Neural cell (in vitro differentiated cells): ENCODE data around the gene UNC93B1. TPM values are rescaled to one million over a fixed set of nuclear protein-coding genes. Genes with fewer than 3 reads are reported as not detected.

Source experiments
- H2AFZ ChIP-seq: fragments of 200-600, 300-800 bp; sonication (generic), shearing (Covaris generic); 2 replicates; pipeline ENCODE4 v1.6.0; 2014; ENCODE audit warnings: low read depth, mild to moderate bottlenecking, antibody characterized with exemption, low read length, moderate library complexity
- H3F3A ChIP-seq: fragments of 200-600 bp; shearing (Covaris generic); 2 replicates; pipeline ENCODE4 v1.6.1; 2016; ENCODE audit warnings: mild to moderate bottlenecking, moderate library complexity, mixed read lengths, antibody characterized with exemption, low read length; ENCODE audit not compliant: insufficient read depth, poor library complexity, severe bottlenecking
- H3K27ac ChIP-seq: fragments of 200-600, 300-800 bp; sonication (generic), shearing (Covaris generic); 2 replicates; pipeline ENCODE4 v1.5.1; 2014; ENCODE audit warnings: mild to moderate bottlenecking, low read length, moderate library complexity
- H3K27me3 ChIP-seq: fragments of 300-800, 200-600 bp; sonication (generic), shearing (Covaris generic); 2 replicates; pipeline ENCODE4 v1.6.0; 2014; ENCODE audit warnings: mild to moderate bottlenecking, low read depth, low read length, moderate library complexity; ENCODE audit not compliant: insufficient read depth
- H3K36me3 ChIP-seq: fragments of 300-800, 200-600 bp; sonication (generic), shearing (Covaris generic); 2 replicates; pipeline ENCODE4 v1.5.1; 2014; ENCODE audit warnings: mild to moderate bottlenecking, antibody characterized with exemption, low read length, moderate library complexity; ENCODE audit not compliant: insufficient read depth
- H3K4me2 ChIP-seq: fragments of 300-800, 200-600 bp; sonication (generic), shearing (Covaris generic); 2 replicates; pipeline ENCODE4 v1.6.0; 2014; ENCODE audit warnings: mild to moderate bottlenecking, low read length
- H3K4me3 ChIP-seq: fragments of 300-800, 200-600 bp; sonication (generic), shearing (Covaris generic); 2 replicates; pipeline ENCODE4 v1.5.1; 2014; ENCODE audit warnings: mild to moderate bottlenecking, low read length, moderate library complexity
- H3K79me2 ChIP-seq: fragments of 200-600 bp; shearing (Covaris generic); replicated peaks from 2 replicates; pipeline ENCODE4 v1.6.0; 2014; ENCODE audit warnings: mild to moderate bottlenecking, low read length, moderate library complexity; ENCODE audit not compliant: insufficient read depth
- H3K9ac ChIP-seq: fragments of 300-800, 200-600 bp; sonication (generic), shearing (Covaris generic); 2 replicates; pipeline ENCODE4 v1.6.1; 2016; ENCODE audit warnings: mild to moderate bottlenecking, low read length, mixed read lengths
- H3K9me2 ChIP-seq: fragments of 200-600 bp; shearing (Covaris generic); 2 replicates; pipeline ENCODE4 v1.6.1; 2016; ENCODE audit warnings: mild to moderate bottlenecking, low read length, mixed read lengths; ENCODE audit not compliant: insufficient read depth
- H3K9me3 ChIP-seq: fragments of 200-600, 300-800 bp; sonication (generic), shearing (Covaris generic); 2 replicates; pipeline ENCODE4 v1.6.1; 2016; ENCODE audit warnings: mild to moderate bottlenecking, mixed run types, low read length, moderate library complexity, mixed read lengths
- H4K20me1 ChIP-seq: fragments of 200-600 bp; shearing (Covaris generic); 2 replicates; pipeline ENCODE4 v1.6.1; 2016; ENCODE audit warnings: mild to moderate bottlenecking, mixed run types; ENCODE audit not compliant: insufficient read depth
- EP300 ChIP-seq: fragments of 450-650 bp; conservative IDR thresholded peaks from 2 replicates; pipeline ENCODE4 v1.6.1; 2014; ENCODE audit warnings: antibody characterized with exemption, mild to moderate bottlenecking, moderate library complexity; ENCODE audit not compliant: poor library complexity, severe bottlenecking
- EZH2 ChIP-seq: fragments of 200-600, 300-800 bp; shearing (Covaris generic), sonication (generic); IDR thresholded peaks from 2 replicates; pipeline ENCODE4 v1.6.1; 2014; ENCODE audit warnings: antibody characterized with exemption, low read length, borderline replicate concordance, mild to moderate bottlenecking; ENCODE audit not compliant: insufficient read depth, poor library complexity, severe bottlenecking
- MXI1 ChIP-seq: fragments of 450-650 bp; conservative IDR thresholded peaks from 2 replicates; pipeline ENCODE4 v1.6.1; 2014; ENCODE audit warnings: antibody characterized with exemption, mild to moderate bottlenecking; ENCODE audit not compliant: poor library complexity, severe bottlenecking
- POLR2AphosphoS5 ChIP-seq: IDR thresholded peaks from 2 replicates; pipeline ENCODE4 v1.6.1; 2012
- RAD21 ChIP-seq: fragments of 450-650 bp; conservative IDR thresholded peaks from 2 replicates; pipeline ENCODE4 v1.6.1; 2014; ENCODE audit warnings: antibody characterized with exemption, mild to moderate bottlenecking, moderate library complexity
- SMC3 ChIP-seq: fragments of 450-650 bp; conservative IDR thresholded peaks from 2 replicates; pipeline ENCODE4 v1.6.1; 2014; ENCODE audit warnings: antibody characterized with exemption, mild to moderate bottlenecking, moderate library complexity; ENCODE audit not compliant: poor library complexity
- TAF1 ChIP-seq: IDR thresholded peaks from 2 replicates; pipeline ENCODE4 v1.6.1; 2012; ENCODE audit warnings: low read depth
- polyA plus RNA-seq: library from polyadenylated mRNA; depleted of rRNA; stranded (reverse); fragments of >200 nt; gene quantifications from 2 replicates; pipeline ENCODE4 v1.2.3, GENCODE V29; 2014
- TF ChIP-seq, protein P1 (sequence below): IDR thresholded peaks from 2 replicates; pipeline ENCODE4 v1.6.1; 2012; ENCODE audit warnings: borderline replicate concordance
- TF ChIP-seq, protein P2 (sequence below): fragments of 450-650 bp; IDR thresholded peaks from 2 replicates; pipeline ENCODE4 v1.5.1; 2014; ENCODE audit warnings: antibody characterized with exemption, mild to moderate bottlenecking, moderate library complexity; ENCODE audit not compliant: poor library complexity, severe bottlenecking

UNC93B1 gene
- polyA plus RNA-seq, 1 donor from 2014 or later: 0.19 TPM

DNA sequence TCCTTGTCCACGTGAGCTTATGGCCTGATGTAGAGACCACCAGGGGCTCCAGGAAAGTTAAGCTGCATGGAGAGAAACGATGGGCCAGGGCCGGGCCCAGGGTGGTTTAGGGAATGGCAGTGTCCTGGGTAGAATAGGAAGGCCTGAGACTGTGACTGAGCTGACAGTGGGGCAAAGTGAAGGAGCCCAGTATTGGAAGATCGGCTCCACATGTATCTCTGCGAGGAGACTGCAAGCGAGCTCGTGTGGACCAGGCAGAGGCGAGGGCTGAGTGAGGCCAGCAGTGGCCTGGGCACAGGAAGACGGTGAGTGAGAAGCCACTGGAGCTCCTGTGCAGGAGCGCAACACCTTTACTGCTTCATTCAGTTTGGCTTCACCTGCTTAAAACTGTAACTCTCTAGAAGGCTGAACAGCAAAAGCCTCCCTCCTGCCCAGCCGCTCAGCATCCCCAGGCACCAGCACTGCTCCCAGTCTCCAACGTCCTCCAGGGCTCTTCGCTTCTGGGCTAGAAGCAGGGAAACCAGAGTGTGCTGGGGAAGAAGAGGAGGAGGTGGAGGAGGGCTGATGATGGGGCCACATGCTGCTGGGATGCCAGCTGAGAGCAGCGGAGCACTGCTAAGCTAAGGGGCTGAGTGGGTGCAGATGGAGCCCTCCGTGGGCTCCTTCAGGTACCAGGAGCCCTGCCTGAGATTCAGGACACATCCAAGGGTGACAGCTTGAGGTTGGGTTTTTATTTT, 48.4 kb upstream of the UNC93B1 start:
- Histone ChIP-seq H3K9me3 (no peaks in the 10 kb centered on the region), H3K27ac (no peak overlapping the region), H3K79me2 (no peaks in the 10 kb centered on the region), H3K36me3 (no peaks in the 10 kb centered on the region), H3F3A (no peaks in the 10 kb centered on the region), H3K27me3 (no peaks in the 10 kb centered on the region), H3K4me3 (no peak overlapping the region), H4K20me1 (no peaks in the 10 kb centered on the region), H2AFZ (no peak overlapping the region), H3K9ac (no peak overlapping the region), H3K4me2 (no peak overlapping the region), H3K9me2 (no peaks in the 10 kb centered on the region)
- TF ChIP-seq RAD21 (no peak), EP300 (no peak), POLR2AphosphoS5 (no peak), EZH2 (no peak), SMC3 (no peak), TAF1 (no peak), MXI1 (no peak)
- TF ChIP-seq, protein P1, sequence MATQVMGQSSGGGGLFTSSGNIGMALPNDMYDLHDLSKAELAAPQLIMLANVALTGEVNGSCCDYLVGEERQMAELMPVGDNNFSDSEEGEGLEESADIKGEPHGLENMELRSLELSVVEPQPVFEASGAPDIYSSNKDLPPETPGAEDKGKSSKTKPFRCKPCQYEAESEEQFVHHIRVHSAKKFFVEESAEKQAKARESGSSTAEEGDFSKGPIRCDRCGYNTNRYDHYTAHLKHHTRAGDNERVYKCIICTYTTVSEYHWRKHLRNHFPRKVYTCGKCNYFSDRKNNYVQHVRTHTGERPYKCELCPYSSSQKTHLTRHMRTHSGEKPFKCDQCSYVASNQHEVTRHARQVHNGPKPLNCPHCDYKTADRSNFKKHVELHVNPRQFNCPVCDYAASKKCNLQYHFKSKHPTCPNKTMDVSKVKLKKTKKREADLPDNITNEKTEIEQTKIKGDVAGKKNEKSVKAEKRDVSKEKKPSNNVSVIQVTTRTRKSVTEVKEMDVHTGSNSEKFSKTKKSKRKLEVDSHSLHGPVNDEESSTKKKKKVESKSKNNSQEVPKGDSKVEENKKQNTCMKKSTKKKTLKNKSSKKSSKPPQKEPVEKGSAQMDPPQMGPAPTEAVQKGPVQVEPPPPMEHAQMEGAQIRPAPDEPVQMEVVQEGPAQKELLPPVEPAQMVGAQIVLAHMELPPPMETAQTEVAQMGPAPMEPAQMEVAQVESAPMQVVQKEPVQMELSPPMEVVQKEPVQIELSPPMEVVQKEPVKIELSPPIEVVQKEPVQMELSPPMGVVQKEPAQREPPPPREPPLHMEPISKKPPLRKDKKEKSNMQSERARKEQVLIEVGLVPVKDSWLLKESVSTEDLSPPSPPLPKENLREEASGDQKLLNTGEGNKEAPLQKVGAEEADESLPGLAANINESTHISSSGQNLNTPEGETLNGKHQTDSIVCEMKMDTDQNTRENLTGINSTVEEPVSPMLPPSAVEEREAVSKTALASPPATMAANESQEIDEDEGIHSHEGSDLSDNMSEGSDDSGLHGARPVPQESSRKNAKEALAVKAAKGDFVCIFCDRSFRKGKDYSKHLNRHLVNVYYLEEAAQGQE: no peak
- TF ChIP-seq, protein P2, sequence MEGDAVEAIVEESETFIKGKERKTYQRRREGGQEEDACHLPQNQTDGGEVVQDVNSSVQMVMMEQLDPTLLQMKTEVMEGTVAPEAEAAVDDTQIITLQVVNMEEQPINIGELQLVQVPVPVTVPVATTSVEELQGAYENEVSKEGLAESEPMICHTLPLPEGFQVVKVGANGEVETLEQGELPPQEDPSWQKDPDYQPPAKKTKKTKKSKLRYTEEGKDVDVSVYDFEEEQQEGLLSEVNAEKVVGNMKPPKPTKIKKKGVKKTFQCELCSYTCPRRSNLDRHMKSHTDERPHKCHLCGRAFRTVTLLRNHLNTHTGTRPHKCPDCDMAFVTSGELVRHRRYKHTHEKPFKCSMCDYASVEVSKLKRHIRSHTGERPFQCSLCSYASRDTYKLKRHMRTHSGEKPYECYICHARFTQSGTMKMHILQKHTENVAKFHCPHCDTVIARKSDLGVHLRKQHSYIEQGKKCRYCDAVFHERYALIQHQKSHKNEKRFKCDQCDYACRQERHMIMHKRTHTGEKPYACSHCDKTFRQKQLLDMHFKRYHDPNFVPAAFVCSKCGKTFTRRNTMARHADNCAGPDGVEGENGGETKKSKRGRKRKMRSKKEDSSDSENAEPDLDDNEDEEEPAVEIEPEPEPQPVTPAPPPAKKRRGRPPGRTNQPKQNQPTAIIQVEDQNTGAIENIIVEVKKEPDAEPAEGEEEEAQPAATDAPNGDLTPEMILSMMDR: no peak

DNA sequence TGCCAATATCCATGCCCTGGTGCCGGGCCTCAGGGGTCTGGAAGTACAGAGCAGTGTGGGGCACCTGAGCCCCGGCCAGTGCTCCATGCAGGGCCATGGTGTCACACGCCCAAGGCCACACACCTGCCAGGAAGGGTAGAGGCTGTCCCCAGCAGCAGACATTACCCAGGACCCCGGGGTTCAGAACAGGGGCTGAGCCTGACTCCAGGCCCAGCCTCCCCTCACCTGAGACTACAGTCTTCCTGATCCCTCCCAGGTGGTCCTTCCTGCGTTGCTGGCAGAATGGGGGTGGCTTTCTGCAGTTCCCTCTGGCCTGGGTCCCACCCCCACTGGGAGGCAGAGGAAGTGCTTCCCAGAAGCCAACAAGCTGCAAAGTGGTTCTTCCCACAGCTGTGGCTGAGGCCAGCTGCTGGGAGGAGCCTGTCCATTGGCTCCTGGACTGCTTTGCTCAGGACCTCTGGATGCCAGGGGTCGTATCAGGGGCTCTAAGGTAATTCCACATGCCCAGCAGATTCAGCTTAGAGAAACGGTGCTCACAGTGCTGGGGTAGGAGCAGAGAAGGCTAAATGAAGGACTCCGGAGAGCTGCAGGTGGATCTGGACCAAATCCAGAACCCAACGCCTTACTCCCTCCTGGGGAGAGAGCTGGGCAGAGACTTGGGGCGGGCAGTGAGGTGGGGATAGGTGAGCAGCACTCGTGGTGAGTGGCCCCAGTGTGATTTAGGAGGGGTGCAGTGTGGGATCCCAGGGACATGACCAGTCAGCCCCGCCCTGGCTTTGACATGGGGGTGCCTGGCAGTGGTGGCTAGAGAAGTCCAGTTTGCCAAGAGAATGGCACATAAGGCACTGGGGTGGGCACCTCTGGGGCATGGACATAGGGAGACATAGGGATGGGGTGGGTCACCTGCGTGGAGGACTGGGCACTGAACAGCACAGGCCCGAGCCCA, 47.6 kb upstream of the UNC93B1 start:
- Histone ChIP-seq H3K9ac (no peak overlapping the region), H3K27ac (no peak overlapping the region), H3K4me3 (no peak overlapping the region), H3K36me3 (no peaks in the 10 kb centered on the region), H3K9me2 (no peaks in the 10 kb centered on the region), H4K20me1 (no peaks in the 10 kb centered on the region), H3K27me3 (no peaks in the 10 kb centered on the region), H3F3A (no peaks in the 10 kb centered on the region), H2AFZ (no peak overlapping the region), H3K4me2 (no peak overlapping the region), H3K79me2 (no peaks in the 10 kb centered on the region), H3K9me3 (no peaks in the 10 kb centered on the region)
- no peak for TF ChIP-seq POLR2AphosphoS5
- TF ChIP-seq, protein P1: no peak
- no peak for TF ChIP-seq SMC3
- no peak for TF ChIP-seq MXI1
- TF ChIP-seq TAF1: no peak
- TF ChIP-seq EP300: no peak
- TF ChIP-seq EZH2: no peak
- TF ChIP-seq RAD21: no peak
- TF ChIP-seq, protein P2: no peak
